Activated B cell treated with CpG ODN at 0.5 μM for 24 hours (primary cell): ENCODE measurements around the gene ERN1. TPM values are rescaled to one million over a fixed set of nuclear protein-coding genes. Genes with fewer than 3 reads are reported as not detected.

ENCODE experiments used
- ATAC-seq: fragments of 200-7000 bp; cut with Tn5 transposase; one replicate; pipeline ENCODE4 v1.10.0; 2021; ENCODE audit warnings: low read depth, mild to moderate bottlenecking, moderate library complexity
- CTCF ChIA-PET: fragments of 350-600 bp; sonication (Branson Sonifier 250); formaldehyde crosslinking; loops from one replicate; lab custom pipeline; 2021; ENCODE audit warnings: antibody characterized with exemption; lab: Charles Lee
- POLR2A ChIA-PET: fragments of 350-600 bp; sonication (Branson Sonifier 250); formaldehyde crosslinking; loops from one replicate; lab custom pipeline; 2021; ENCODE audit warnings: antibody characterized with exemption; lab: Charles Lee
- DNase-seq: peaks from one replicate; pipeline ENCODE4 v3.0.0; 2022
- H3K27ac Mint-ChIP-seq: one replicate; pipeline ENCODE4 v1.8.0; 2020; ENCODE audit warnings: mixed read lengths
- H3K27me3 Mint-ChIP-seq: one replicate; pipeline ENCODE4 v1.8.0; 2021; ENCODE audit warnings: mixed read lengths
- H3K36me3 Mint-ChIP-seq: one replicate; pipeline ENCODE4 v1.8.0; 2021; ENCODE audit warnings: low read depth, mixed read lengths
- H3K4me1 Mint-ChIP-seq: one replicate; pipeline ENCODE4 v1.8.0; 2021; ENCODE audit warnings: mixed read lengths
- H3K4me3 Mint-ChIP-seq: one replicate; pipeline ENCODE4 v1.8.0; 2020; ENCODE audit warnings: mild to moderate bottlenecking, mixed read lengths
- H3K9me3 Mint-ChIP-seq: one replicate; pipeline ENCODE4 v1.8.0; 2020; ENCODE audit warnings: mixed read lengths
- intact Hi-C: fragments of 100-400 bp; cut with micrococcal nuclease; formaldehyde crosslinking; loops from one replicate; pipeline ENCODE4 v1.15.1; 2024
- total RNA-seq: library from RNA; stranded (reverse); gene quantifications from 2 replicates; pipeline ENCODE4 v1.2.3, GENCODE V29; 2022
- TF ChIP-seq, protein P1 (sequence below): fragments of 200-600 bp; IDR thresholded peaks from one replicate; pipeline ENCODE4 v1.8.0; 2022; ENCODE audit warnings: antibody characterized with exemption, mild to moderate bottlenecking

ERN1 gene
- total RNA-seq, 1 donor from 2014 or later = 12.9 TPM

GRCh38 chr17:64131606-64132270 lies 1.8 kb upstream of the ERN1 start:
- intact Hi-C loops = loop anchor here (2.0 to 5.0 kb wide), 2 partner anchors 151 to 433 kb away; no protein-coding TSS in a partner anchor
- DNase-seq (no peak), ATAC-seq (no peak)
- H3K4me1 Mint-ChIP-seq = peaks cover 27% of the 10 kb centered on the region
- peaks cover 1% of the 10 kb centered on the region for H3K27me3 Mint-ChIP-seq
- H3K9me3 Mint-ChIP-seq = no peaks in the 10 kb centered on the region
- H3K4me3 Mint-ChIP-seq = no peak overlapping the region
- POLR2A ChIA-PET = interaction anchor here (1.2 to 5.7 kb wide), 4 partner anchors 15 to 106 kb away, joined by 3 to 103 read pairs (median 12); no protein-coding TSS in a partner anchor
- H3K27ac Mint-ChIP-seq = no peak overlapping the region
- CTCF ChIA-PET = interaction anchor here (0.6 to 7.4 kb wide), 11 partner anchors 13 to 244 kb away, joined by 3 to 411 read pairs (median 16); partner anchors contain the start of genes CSHL1, GH1 and ICAM2
- no peaks in the 10 kb centered on the region for H3K36me3 Mint-ChIP-seq
- TF ChIP-seq, protein P1, sequence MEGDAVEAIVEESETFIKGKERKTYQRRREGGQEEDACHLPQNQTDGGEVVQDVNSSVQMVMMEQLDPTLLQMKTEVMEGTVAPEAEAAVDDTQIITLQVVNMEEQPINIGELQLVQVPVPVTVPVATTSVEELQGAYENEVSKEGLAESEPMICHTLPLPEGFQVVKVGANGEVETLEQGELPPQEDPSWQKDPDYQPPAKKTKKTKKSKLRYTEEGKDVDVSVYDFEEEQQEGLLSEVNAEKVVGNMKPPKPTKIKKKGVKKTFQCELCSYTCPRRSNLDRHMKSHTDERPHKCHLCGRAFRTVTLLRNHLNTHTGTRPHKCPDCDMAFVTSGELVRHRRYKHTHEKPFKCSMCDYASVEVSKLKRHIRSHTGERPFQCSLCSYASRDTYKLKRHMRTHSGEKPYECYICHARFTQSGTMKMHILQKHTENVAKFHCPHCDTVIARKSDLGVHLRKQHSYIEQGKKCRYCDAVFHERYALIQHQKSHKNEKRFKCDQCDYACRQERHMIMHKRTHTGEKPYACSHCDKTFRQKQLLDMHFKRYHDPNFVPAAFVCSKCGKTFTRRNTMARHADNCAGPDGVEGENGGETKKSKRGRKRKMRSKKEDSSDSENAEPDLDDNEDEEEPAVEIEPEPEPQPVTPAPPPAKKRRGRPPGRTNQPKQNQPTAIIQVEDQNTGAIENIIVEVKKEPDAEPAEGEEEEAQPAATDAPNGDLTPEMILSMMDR = no peak

DNA sequence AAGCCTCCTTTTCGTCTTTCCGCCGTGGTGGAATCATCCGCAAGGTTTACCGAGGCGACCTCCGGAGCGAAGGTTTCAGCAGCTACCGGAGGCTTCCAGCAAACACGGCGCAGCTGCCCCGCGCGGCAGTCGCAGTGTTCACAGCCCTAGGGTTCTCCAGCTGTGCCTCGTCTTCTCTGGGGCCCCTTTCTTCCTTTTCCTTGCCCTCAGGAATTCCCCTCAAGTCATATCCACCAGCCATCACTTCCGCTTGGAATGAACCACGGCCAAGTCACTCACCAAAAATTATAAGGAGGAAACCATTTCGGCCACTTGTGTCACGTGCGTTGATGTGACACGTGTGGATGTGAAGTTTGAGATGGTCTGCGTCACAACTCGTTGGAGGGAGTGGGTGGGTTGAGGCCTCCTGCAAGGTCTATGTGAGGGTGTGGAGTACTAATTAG lies 636 bp upstream of the ERN1 start:
- ChIA-PET CTCF (interaction anchor here (0.9 to 7.4 kb wide), 7 partner anchors 56 to 224 kb away, joined by 3 to 411 read pairs (median 4); partner anchors contain the start of genes CSHL1 and GH1), POLR2A (interaction anchor here (0.7 to 5.7 kb wide), 15 partner anchors 8 to 376 kb away, joined by 3 to 103 read pairs (median 5); partner anchors contain the start of genes CEP95, DDX5 and ICAM2)
- H3K9me3 Mint-ChIP-seq = no peaks in the 10 kb centered on the region
- H3K27me3 Mint-ChIP-seq = peaks cover 1% of the 10 kb centered on the region
- intact Hi-C loops = loop anchor here (1.0 to 5.0 kb wide), 8 partner anchors 15 to 432 kb away; partner anchors contain the start of genes CEP95, DDX5, SMARCD2 and STRADA
- ATAC-seq (peak; percentile 13), DNase-seq (no peak)
- no peaks in the 10 kb centered on the region for H3K36me3 Mint-ChIP-seq
- H3K27ac Mint-ChIP-seq = peak overlapping the region; percentile 88
- TF ChIP-seq, protein P1 = no peak
- H3K4me3 Mint-ChIP-seq = peak overlapping the region; percentile 83
- peaks cover 27% of the 10 kb centered on the region for H3K4me1 Mint-ChIP-seq

GRCh38 chr17:64129515-64129764 lies 504 bp downstream of the ERN1 start:
- DNase-seq (no peak), ATAC-seq (no peak)
- Mint-ChIP-seq H3K9me3 (no peaks in the 10 kb centered on the region), H3K27ac (no peak overlapping the region), H3K4me3 (peak overlapping the region; percentile 82), H3K4me1 (peaks cover 27% of the 10 kb centered on the region), H3K27me3 (peaks cover 1% of the 10 kb centered on the region), H3K36me3 (no peaks in the 10 kb centered on the region)
- ChIA-PET CTCF (interaction anchor here (1.1 to 7.4 kb wide), 4 partner anchors 66 to 226 kb away, joined by 3 to 411 read pairs (median 86); partner anchors contain the start of genes CSHL1 and GH1), POLR2A (interaction anchor here (0.7 to 5.7 kb wide), 14 partner anchors 17 to 377 kb away, joined by 3 to 103 read pairs (median 6); partner anchors contain the start of genes CEP95, DDX5 and ICAM2)
- intact Hi-C loops = no loop called here
- TF ChIP-seq, protein P1 = no peak

- peaks cover 1% of the 10 kb centered on the region for H3K27me3 Mint-ChIP-seq
- TF ChIP-seq, protein P1 = no peak
- no peak overlapping the region for H3K27ac Mint-ChIP-seq
- intact Hi-C loops = no loop called here
- ATAC-seq (no peak), DNase-seq (peak; percentile 23)
- peaks cover 27% of the 10 kb centered on the region for H3K4me1 Mint-ChIP-seq
- no peaks in the 10 kb centered on the region for H3K36me3 Mint-ChIP-seq
- H3K9me3 Mint-ChIP-seq = no peaks in the 10 kb centered on the region
- H3K4me3 Mint-ChIP-seq = peak overlapping the region; percentile 82
- CTCF ChIA-PET = interaction anchor here (1.1 to 7.4 kb wide), 4 partner anchors 66 to 226 kb away, joined by 3 to 411 read pairs (median 86); partner anchors contain the start of genes CSHL1 and GH1
- POLR2A ChIA-PET = interaction anchor here (0.8 to 5.7 kb wide), 13 partner anchors 17 to 378 kb away, joined by 3 to 103 read pairs (median 5); partner anchors contain the start of genes CEP95 and ICAM2
Measured at GRCh38 chr17:64128787-64129514, 993 bp downstream of the ERN1 start.
